ENCODE measurements around the gene DDN. TPM values are rescaled to one million over a fixed set of nuclear protein-coding genes. Genes with fewer than 3 reads are reported as not detected.

DDN gene
- total and polyA plus RNA-seq, 9 of the 15 experiments (the other 6 are each of a cell fraction or from before 2014, with no cell fraction given), result 0.03 to 3.6 (median 1.6) TPM

GRCh38 chr12:48977290-48978281, 21.6 kb downstream of the DDN start (continued):
- no peak for TF ChIP-seq ZNF79 (CRISPR knock-in tag; IDR thresholded peaks at IDR 0.05; ENCODE audit: low read depth)
- TF ChIP-seq ZFP1 (CRISPR knock-in tag; IDR thresholded peaks at IDR 0.05), result no peak
- no peak for TF ChIP-seq ZNF407 (IDR thresholded peaks at IDR 0.05; ENCODE audit: low read depth)
- TF ChIP-seq, protein P1, sequence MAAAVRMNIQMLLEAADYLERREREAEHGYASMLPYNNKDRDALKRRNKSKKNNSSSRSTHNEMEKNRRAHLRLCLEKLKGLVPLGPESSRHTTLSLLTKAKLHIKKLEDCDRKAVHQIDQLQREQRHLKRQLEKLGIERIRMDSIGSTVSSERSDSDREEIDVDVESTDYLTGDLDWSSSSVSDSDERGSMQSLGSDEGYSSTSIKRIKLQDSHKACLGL (CRISPR knock-in tag; IDR thresholded peaks at IDR 0.05; ENCODE audit: borderline replicate concordance, poor library complexity, severe bottlenecking), result no peak
- no peak for TF ChIP-seq ZNF699 (CRISPR knock-in tag; IDR thresholded peaks at IDR 0.05; ENCODE audit: insufficient replicate concordance)

Data from K562 (cell line).